Stimulated activated CD4-positive, alpha-beta T cell treated with anti-CD3 and anti-CD28 coated beads, TNF-alpha, amount 100 ng/mL, for 48 hours (primary cell): ENCODE measurements around the gene MED23.

Source experiments
- DNase-seq, 3 donors: peaks; one replicate each; pipeline ENCODE4 v3.0.0-alpha.2; 2020; ENCODE audit warnings: low read depth in 3 of 3

Gene MED23, protein sequence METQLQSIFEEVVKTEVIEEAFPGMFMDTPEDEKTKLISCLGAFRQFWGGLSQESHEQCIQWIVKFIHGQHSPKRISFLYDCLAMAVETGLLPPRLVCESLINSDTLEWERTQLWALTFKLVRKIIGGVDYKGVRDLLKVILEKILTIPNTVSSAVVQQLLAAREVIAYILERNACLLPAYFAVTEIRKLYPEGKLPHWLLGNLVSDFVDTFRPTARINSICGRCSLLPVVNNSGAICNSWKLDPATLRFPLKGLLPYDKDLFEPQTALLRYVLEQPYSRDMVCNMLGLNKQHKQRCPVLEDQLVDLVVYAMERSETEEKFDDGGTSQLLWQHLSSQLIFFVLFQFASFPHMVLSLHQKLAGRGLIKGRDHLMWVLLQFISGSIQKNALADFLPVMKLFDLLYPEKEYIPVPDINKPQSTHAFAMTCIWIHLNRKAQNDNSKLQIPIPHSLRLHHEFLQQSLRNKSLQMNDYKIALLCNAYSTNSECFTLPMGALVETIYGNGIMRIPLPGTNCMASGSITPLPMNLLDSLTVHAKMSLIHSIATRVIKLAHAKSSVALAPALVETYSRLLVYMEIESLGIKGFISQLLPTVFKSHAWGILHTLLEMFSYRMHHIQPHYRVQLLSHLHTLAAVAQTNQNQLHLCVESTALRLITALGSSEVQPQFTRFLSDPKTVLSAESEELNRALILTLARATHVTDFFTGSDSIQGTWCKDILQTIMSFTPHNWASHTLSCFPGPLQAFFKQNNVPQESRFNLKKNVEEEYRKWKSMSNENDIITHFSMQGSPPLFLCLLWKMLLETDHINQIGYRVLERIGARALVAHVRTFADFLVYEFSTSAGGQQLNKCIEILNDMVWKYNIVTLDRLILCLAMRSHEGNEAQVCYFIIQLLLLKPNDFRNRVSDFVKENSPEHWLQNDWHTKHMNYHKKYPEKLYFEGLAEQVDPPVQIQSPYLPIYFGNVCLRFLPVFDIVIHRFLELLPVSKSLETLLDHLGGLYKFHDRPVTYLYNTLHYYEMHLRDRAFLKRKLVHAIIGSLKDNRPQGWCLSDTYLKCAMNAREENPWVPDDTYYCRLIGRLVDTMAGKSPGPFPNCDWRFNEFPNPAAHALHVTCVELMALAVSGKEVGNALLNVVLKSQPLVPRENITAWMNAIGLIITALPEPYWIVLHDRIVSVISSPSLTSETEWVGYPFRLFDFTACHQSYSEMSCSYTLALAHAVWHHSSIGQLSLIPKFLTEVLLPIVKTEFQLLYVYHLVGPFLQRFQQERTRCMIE (N-terminal part only)

DNA sequence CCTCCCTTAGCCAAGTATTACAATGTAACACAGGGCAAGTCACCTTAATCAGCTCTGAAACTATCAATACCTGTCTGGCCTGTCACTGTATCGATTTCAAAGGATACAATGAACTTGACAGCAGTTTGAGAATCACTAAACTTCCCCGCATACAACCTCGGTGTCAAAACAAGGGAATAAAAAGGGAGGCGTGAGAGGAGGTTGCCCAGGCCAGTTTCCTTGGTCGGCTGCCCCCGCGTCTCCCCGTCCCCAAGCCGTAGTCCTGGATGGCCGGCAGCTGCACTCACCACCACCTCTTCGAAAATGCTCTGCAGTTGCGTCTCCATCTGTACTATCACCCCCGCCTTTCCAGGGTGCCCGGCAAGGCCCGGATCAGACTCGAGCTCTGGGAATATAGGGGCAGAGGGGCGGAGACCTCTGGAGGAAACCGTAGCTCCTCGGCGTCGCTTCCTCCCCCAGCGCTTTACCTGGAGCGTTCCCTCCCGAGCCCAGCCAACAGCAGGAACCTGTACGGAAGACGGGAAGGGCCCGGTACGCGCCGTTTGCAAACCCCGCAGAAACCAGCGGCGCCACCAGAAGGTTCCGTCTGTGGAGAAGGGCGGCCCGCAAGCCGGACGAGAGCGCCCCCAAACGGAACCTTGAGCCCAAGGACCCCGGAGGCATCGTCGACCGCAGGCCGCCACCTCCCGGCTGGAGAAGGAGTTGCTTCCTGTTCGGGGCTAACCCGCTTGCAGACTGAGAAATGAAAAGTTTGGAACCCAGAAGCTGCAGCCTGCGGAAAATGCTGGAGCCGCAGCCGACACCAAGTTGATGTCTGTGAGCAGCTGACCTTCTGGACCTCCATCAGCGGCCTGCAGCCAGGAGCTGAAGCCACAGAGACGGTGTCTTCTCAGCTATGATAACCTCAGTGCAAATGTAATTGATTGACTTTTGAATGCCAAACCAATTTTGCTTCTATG, at the start of gene MED23:
Gene MED23, minus strand, starts transcription at position 519 of the 959 bp plus-strand sequence. Its CDS starts 193 bp downstream, at position 326.
- DNase-seq = peak; percentile 87 to 94 (median 91)

DNA sequence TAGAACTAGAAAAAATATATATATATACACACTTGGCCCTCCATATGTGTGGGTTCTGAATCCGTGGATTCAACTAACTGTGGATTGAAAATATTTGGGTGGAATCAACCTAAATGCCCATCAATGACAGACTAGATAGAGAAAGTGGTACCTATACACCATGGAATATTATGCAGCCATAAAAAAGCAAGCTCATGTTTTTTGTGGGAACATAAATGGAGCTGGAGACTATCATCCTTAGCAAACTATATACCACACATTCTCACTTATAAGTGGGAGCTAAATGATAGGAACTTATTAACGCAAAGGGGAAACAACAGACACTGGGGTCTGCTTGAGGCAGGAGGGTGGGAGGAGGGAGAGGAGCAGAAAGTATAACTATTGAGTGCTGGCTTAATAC, 45.1 kb upstream of the MED23 start:
- no peak for DNase-seq

DNA sequence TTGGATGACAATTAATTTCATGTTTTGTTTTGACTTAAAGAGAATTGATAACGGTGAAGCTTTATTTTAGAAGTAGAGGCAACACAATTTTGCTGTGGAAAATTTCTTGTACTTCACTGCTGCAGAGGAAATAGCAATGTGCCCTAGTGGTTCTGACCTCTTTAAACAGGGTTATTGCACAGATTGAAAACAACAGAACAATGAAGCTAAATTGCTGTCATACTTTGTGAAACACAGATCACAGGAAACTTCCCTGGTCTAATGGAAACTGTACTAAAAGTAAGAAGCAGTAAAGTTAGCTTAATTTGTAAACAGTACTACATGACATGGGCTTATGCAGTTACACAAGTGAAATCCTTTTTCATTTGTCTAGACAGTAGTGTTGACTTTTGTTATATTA, 41.8 kb upstream of the MED23 start:
- DNase-seq = no peak

DNA sequence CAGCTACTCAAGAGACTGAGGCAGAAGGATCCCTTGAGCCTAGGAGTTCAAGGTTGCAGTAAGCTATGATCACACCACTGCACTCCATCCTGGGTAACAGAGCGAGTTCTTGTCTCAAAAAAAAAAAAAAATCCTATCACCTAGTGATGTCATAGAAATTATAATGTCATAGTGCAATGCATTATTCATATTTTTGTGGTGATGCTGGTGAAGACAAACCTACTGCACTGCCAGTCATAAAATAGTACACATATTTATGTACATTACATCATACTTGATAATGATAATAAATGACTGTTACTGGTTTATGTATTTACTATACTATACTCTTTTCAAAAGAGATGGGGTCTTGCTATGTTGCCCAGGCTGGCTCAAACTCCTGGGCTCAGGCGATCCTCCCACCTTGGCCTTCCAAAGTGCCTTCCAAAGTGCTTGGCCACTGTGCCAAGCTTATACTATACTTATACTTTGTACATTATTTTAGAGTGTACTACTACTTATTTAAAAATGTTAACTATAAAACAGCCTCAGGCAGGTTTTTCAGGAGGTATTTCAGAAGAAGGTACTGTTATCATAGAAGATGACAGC, 35.6 kb upstream of the MED23 start:
- no peak for DNase-seq

DNA sequence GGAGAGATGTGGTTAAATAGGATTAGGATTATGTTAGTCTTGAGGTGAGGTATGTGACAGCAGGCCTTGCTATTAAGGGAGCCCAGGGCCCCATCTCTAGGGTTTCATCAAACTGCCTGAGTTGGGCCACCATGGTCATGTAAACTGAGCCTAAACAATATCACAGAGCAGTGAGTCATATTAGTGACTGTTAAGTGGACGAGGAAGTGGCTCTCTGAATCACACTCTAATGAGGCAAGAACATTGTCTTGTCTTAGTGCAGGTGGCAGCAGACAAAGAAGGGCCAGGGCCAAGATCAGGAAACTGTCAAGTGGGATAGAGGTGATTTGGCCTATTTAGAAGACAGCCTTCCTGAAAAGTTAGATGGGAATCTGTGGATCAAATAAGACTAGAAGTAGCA, 32.2 kb upstream of the MED23 start:
- DNase-seq = no peak

DNA sequence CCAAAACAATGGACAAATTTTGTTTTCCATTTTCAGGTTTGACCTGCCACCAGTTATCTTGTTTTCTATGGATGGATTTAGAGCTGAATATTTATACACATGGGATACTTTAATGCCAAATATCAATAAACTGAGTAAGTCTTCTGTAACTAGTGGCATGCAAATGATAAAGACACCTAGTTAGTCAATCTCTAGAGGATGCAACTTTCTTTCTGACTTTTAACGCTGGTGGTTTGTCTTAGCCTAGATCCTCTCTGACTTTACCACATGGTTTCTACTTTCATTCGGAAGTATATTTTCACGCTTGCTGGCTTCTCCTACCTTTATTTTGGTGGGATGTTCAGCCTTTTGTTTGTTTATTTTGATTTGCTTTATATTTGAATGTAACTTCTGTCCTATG, 30.2 kb upstream of the MED23 start:
- DNase-seq = no peak

DNA sequence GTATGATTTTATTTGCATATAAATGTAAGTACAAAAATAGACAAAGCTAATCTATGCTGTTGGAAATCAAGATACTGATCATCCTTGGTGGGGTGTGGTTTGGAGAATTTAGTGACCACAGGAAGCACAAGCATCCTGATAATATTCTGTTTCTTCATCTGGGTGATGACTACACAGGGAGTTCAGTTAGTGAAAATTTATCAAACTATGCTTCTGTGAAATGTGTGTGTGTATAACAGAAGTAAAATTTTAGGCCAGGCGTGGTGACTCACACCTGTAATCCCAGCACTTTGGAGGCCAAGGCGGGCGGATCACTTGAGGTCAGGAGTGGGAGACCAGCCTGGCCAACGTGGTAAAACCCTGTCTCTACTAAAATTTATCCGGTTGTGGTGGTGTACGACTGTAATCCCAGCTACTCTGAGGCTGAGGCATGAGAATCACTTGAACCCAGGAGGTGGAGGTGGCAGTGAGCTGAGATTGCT, 29.6 kb upstream of the MED23 start:
- no peak for DNase-seq

DNA sequence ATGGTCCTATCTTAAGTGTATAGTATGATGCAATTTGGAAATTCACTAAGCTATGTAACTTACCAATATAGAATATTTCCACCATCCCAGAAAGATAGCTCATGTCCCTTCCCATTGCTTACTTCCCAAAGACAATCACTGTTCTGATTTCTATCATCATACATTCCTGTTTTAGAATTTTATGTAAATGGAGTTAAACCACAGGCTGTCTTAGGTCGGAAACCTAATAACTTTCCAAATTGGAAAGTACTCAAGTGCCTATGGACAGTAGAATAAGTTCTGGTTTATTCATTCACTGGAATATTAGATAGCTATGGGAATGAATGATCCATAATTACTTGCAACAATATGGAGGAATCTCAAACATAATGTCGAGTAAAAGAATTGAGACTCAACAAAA, 29.2 kb upstream of the MED23 start:
- no peak for DNase-seq

DNA sequence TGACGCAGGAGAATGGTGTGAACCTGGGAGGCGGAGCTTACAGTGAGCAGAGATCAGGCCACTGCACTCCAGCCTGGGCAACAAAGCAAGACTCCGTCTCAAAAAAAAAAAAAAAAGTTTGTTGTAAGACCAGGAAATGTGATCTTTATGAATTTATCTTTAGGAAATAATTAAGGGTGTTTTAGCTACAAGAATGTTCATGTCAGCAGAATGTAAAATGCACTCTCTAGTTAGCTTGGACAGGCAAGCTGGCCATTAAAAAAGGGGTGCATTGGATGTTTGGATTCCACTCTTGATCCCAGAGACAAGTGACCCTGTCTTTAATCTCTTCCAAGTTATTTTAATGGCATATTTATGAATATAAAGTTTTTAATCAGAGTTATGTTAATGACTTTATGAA, 28.6 kb upstream of the MED23 start:
- DNase-seq = no peak

DNA sequence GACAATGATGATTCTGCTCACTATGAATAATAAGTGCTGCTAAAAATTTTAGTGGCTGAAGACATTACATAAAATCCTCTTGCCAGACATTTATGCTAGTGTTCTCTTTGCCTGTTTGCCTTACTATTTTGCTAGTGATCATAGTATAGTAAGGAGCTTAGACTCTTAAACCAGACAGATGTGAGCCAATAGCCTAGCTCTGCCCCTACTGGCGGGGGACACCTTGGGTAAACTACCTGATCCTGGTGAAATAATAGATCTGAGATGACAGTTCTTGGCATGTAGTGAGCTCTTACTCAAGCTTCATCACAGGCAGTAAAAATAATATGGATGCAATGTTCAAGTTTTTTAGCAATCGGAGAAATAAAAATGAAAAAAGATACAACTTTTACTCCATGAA, 27.9 kb upstream of the MED23 start:
- no peak for DNase-seq

DNA sequence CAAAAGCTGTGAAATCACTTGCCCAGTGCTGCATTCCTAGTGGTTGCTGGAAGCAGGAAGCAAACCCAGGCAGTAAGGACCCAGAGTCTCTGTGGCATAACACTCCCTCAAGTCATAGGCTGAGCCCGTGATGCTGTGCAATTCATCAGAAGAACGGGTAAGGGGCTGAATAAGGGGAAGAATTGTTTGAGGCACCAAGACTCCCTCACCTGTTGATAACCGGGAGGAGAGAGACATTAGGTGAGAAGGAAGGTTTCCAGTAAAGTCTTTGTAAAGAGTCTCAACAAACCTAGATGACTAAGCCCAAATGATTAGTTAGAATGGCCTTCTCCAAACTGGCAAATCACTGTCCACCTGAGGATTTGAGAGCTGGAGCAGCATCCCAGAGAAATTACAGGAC, 27.3 kb upstream of the MED23 start:
- no peak for DNase-seq

DNA sequence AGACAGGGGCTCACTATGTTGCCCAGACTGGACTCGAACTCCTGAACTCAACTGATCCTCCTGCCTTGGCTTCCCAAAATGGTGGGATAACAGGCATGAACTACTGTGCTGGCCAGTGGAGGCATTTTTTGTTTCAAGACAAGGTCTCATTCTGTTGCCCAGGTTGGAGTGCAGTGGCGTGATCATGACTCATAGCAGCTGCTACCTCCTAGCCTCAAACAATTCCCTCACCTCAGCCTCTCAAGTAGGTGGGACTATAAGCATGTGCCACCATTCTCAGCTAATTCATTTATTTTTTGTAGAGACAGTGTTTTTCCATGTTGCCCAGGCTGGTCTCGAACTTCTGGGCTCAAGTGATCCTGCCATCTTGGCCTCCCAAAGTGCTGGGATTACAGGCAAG, 26.3 kb upstream of the MED23 start:
- no peak for DNase-seq

DNA sequence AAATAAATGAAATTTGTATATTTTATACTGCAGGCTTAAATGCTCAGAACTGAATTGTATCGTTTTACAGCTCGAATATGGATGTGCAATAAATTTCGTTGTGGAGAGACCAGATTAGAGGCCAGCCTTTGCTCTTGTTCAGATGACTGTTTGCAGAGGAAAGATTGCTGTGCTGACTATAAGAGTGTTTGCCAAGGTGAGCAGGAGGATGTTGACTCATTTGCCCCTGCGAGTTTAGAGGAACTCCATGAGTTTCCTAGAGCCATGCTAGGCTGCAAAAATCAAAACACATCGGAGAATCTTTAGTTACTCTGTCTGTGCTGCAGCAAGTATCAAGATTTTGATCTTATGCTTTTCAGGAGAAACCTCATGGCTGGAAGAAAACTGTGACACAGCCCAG, 24.4 kb upstream of the MED23 start:
- no peak for DNase-seq

DNA sequence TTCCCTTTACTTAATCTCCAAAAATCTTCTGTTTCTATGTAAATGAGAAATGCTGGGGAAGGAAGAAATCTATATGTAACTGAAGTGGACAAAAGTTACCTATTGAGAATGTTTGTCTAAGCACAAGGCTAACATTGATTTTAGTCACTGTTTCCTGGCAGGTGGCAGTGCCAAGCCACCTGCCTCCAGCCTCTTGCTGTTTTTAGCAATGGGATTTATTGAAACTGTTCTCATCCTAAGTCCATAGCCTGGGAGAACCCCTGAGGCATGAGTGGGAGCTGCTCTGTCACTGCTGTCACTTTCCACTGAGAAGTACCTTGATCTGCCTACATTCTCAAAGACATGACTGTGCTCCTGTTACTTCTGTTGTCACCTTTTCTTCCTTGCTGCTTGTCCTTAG, 23.7 kb upstream of the MED23 start:
- DNase-seq = no peak

DNA sequence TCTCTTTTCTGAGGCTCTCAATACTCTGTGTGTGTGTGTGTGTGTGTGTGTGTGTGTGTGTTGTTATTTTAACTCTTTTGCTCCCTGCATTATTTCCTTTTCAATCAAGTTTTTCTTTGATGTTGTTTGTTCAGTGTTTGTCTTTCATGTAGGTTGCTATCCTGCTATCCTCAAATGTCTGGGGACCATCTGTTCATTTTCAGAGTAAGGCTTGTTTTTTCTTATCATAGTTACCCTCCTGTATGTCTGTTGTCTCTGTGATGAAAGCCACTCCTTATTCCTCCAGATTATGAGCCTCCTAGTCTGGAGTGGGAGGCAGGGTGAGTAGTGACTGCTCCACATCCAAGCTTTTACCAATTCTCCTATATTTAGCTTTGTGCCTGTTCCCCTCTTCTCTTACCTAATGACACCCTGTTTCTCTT, 18.2 kb upstream of the MED23 start:
- DNase-seq = no peak

DNA sequence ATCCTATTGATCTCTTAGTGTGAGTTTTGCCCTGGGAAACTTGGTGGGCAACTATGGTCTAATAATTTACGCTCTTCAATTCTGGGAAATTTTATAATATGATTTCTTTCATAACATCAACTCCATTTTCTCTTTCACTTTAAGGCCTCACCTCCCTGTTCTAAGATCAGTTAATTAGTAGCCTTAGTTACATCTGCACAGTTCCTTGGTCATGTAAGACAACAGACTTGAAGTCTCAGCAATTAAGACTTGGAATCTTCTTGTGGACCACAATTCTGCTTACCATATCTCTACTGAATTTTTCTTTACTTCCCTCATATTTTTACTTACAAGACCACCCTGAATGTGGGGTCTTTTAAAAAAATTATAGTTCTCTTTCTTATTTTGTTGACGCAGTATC, 17.8 kb upstream of the MED23 start:
- DNase-seq = no peak

DNA sequence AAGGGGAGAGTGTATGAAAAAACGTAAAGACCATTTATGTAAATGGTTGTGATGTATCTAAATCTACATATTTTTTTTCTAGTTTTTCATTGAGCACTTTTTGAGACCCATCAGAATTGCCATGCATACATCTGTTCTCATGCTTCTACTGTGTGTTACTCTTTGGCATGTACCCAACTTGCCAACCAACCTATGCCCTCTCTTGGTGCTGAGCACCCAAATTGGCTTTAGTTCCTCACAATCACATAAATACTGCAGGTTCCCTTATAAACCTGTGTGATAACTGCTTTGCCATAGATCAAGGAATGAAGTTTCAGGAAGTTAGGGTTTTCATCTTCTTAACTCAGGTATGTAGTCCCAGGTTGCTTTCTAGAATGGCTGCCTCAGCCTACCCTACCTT, 16.9 kb upstream of the MED23 start:
- no peak for DNase-seq

DNA sequence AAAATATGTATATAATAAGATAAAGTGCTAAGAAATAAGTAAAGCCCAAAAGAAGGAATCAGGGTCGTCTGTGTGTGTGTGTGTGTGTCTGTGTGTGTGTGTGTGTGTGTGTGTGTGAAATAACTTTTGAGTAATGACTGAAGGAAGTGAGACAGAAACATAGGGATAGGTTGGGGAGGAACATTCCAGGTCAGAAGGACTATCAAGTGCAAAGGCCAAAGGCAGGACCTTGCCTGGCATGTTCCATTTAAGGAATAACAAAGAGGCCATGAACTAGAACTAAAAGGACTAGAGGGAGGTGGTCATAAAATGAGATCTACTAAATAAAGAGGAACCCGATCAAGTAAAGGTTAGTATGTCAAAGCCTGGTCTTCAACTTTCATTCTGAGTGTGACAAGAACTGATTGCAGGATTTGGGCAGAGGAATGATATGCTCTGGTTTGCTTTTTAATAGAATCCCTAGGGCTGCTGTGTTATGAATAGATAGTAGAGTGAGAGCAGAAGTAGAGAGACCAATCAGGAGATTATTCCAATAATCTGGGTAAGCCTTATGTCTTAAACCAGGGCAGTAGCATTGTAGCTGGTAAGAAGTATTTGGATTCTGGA, 15.9 kb upstream of the MED23 start:
- DNase-seq = no peak

DNA sequence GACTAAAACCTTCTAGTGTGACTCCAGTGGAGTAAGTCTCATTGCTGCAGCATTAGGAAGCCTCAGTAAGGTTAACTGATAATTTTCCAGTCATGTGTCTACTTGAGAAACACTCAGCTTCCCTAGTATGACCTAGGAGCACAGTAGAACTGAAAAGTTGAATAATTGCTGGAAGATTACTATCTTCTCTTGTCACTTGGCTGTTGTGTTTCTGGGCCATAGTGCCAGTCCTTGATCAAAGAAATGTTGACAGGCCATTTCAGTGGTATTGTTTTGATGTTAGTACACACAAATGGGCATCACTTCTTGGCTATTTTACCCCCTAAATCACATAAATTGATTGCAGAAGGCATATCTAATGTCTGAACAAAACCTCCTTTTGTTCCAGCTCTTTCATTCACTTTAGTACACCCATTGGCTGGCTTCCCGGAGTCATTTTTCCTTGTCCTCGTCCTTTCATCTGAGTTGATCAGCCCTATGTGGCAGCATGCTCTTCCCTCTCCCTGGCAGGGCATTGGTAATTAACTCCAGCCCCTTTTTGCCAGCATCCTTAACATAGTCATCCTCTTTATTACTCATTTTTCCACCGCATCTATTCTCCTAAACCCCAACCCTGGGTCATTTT, 15.1 kb upstream of the MED23 start:
- DNase-seq = no peak

DNA sequence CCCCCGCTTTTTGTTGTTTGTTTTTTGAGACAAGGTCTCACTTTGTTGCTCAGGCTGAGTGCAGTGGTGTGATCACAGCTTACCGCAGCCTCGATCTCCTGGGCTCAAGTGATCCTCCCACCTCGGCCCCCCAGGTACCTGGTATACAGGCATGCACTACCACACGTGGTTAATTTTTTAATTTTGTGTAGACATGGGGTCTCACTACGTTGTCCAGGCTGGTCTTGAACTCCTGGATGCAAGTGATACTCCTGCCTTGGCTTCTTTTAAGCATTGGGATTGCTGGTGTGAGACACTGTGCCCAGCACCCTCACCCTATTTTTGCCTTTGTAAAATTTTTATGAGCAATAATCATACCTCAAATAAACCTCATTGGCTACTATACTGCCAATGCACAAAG, 14.5 kb upstream of the MED23 start:
- no peak for DNase-seq
